ENCODE data around the gene MLC1. TPM values are rescaled to one million over a fixed set of nuclear protein-coding genes. Genes with fewer than 3 reads are reported as not detected.

Gene MLC1
- total RNA-seq, 4 donors from 2014 or later, result under 0.01 to 0.70 TPM; not detected in 2

GRCh38 chr22:50018608-50019285 lies 66.5 kb downstream of the MLC1 start:
- Histone ChIP-seq H3K9me3 (no peaks in the 10 kb centered on the region), H3K4me1 (peaks cover 10 to 18% (median 11%) of the 10 kb centered on the region in 3 donors), H3K36me3 (no peaks in the 10 kb centered on the region), H3K27ac (no peak overlapping the region), H3K4me3 (no peak overlapping the region), H3K27me3 (peaks cover 8 to 71% (median 22%) of the 10 kb centered on the region in 4 donors)
- no peak for TF ChIP-seq POLR2A (IDR thresholded peaks at IDR 0.05)
- TF ChIP-seq, protein P1, sequence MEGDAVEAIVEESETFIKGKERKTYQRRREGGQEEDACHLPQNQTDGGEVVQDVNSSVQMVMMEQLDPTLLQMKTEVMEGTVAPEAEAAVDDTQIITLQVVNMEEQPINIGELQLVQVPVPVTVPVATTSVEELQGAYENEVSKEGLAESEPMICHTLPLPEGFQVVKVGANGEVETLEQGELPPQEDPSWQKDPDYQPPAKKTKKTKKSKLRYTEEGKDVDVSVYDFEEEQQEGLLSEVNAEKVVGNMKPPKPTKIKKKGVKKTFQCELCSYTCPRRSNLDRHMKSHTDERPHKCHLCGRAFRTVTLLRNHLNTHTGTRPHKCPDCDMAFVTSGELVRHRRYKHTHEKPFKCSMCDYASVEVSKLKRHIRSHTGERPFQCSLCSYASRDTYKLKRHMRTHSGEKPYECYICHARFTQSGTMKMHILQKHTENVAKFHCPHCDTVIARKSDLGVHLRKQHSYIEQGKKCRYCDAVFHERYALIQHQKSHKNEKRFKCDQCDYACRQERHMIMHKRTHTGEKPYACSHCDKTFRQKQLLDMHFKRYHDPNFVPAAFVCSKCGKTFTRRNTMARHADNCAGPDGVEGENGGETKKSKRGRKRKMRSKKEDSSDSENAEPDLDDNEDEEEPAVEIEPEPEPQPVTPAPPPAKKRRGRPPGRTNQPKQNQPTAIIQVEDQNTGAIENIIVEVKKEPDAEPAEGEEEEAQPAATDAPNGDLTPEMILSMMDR (IDR thresholded peaks at IDR 0.05), result no peak
- WGBS, 2 donors, result 55 to 59% methylated on average over 11 of the region's 11 CpGs
- intact Hi-C loops (cut with DNase I), result no loop called here
- no peak for DNase-seq

DNA sequence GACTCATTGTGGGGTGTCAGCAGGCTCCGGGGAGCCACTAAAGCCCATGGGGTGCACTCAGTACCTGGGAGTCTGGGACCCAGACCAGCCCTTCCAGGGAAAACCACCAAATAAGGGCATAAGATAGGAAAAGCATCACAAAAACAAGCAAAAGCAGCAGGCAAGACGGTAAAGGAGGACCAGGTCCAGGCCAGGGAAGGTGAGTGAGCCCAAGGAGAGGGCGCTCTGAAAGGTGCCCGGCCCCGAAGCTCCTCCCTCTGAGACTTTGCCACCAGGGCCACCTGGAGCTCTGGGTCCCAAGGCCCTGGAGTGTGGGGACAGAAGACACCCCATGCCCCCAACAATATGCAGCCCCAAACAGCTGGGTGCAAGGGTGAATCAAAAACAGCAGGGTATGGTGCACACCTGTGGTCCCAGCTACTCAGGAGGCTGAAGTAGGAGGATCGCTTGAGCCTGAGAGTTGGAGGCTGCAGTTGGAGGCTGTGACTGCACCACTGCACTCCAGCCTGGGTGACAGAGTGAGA lies 67.5 kb downstream of the MLC1 start:
- 81 to 91% methylated on average over 5 of the region's 6 CpGs for WGBS, 2 donors
- H3K27ac ChIP-seq, result no peak overlapping the region

GRCh38 chr22:50016988-50017700 lies 68.1 kb downstream of the MLC1 start:
- H3K27me3 ChIP-seq, result peaks cover 10 to 75% (median 32%) of the 10 kb centered on the region in 4 donors
- no peaks in the 10 kb centered on the region for H3K36me3 ChIP-seq
- WGBS, 2 donors, result 61% methylated on average over 13 of the region's 21 CpGs; no CpG with 5 or more reads in 1 of the 2 donors

More for the DNA sequence above, 67.5 kb downstream of the MLC1 start:
- DNase-seq, result no peak
- Histone ChIP-seq H3K4me3 (no peak overlapping the region), H3K4me1 (peaks cover 10 to 18% (median 11%) of the 10 kb centered on the region in 3 donors), H3K27me3 (peaks cover 9 to 75% (median 27%) of the 10 kb centered on the region in 4 donors), H3K36me3 (no peaks in the 10 kb centered on the region), H3K9me3 (no peaks in the 10 kb centered on the region)
- intact Hi-C loops (cut with DNase I), result no loop called here
- no peak for TF ChIP-seq POLR2A (IDR thresholded peaks at IDR 0.05)
- TF ChIP-seq, protein P1 (IDR thresholded peaks at IDR 0.05), result no peak

DNA sequence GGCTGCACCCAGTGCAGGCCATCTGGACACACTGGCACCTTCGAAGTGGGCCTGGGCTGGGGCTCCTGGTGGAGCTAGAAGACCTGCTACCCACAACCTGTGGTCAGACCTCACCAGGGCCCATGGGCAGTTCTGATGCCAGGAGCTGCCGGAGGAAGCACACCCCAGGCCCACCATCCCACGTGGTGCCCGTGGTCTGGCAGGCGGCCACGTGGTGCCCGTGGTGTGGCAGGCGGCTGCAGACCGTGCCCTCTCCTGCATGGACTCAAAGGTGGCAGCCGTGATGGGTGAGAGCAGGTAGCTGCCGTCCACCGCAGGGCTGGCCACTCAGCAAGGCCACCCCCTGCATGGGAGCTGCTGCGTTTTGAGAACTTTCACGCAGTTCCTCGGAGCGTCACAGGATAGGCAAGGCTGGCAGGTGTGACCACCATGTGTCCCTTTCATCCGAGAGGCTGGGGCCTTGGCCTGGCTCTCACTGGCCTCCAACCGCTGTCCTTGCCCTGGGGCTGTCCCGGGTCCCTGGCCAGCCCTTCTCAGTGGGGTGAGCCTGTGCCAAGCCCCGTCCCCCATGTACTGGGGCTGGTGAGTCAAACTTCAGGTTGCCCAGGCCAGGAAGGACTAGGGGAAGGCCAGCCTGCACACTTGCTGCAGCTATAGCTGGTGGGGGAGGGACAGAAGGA lies 68.8 kb downstream of the MLC1 start:
- no peaks in the 10 kb centered on the region for H3K36me3 ChIP-seq
- no CpG with 5 or more reads among the region's 20 CpGs for WGBS, 2 donors
- no peak overlapping the region for H3K27ac ChIP-seq
- no peak for DNase-seq
- H3K27me3 ChIP-seq, result peaks cover 17 to 80% (median 37%) of the 10 kb centered on the region in 4 donors
- no peaks in the 10 kb centered on the region for H3K9me3 ChIP-seq
- peaks cover 10 to 19% (median 11%) of the 10 kb centered on the region in 3 donors for H3K4me1 ChIP-seq
- intact Hi-C loops (cut with DNase I), result no loop called here
- no peak for TF ChIP-seq POLR2A (IDR thresholded peaks at IDR 0.05)
- TF ChIP-seq, protein P1 (IDR thresholded peaks at IDR 0.05), result no peak
- no peak overlapping the region for H3K4me3 ChIP-seq

More at GRCh38 chr22:50016988-50017700, 68.1 kb downstream of the MLC1 start:
- Histone ChIP-seq H3K4me3 (peak overlapping the region in 1 of 4 donors; percentile 26), H3K4me1 (peaks cover 10 to 18% (median 11%) of the 10 kb centered on the region in 3 donors), H3K9me3 (no peaks in the 10 kb centered on the region), H3K27ac (no peak overlapping the region)
- no peak for DNase-seq
- TF ChIP-seq, protein P1 (IDR thresholded peaks at IDR 0.05), result no peak
- no peak for TF ChIP-seq POLR2A (IDR thresholded peaks at IDR 0.05)
- intact Hi-C loops (cut with DNase I), result no loop called here

All from esophagus squamous epithelium (tissue), 5 donors.